Motor neuron (in vitro differentiated cells): ENCODE measurements around the gene UVSSA. TPM values are rescaled to one million over a fixed set of nuclear protein-coding genes. Genes with fewer than 3 reads are reported as not detected.
A peak's percentile ranks its signal among the peaks of the same experiment; 100 is the strongest.

Experiments used
- ATAC-seq, 8 experiments: fragments of 200-7000 bp; cut with Tn5 transposase; replicated peaks in 6 of 8; 2 replicates each; pipeline ENCODE4 v1.8.0; 2021; ENCODE audit warnings: mild to moderate bottlenecking in 8 of 8, moderate library complexity in 8 of 8
- H3K27ac ChIP-seq, 2 donors: fragments of 250-450 bp; sonication (Bioruptor Pico); 2 replicates each; pipeline ENCODE4 v1.9.0; 2021; ENCODE audit warnings: antibody characterized with exemption in 2 of 2, mild to moderate bottlenecking in 2 of 2, moderate library complexity in 1 of 2
- H3K4me1 ChIP-seq, 2 donors: fragments of 250-450 bp; sonication (Bioruptor Pico); replicated peaks in 1 of 2; 2 replicates each; pipeline ENCODE4 v1.6.1; 2021; ENCODE audit warnings: antibody characterized with exemption in 2 of 2, mild to moderate bottlenecking in 2 of 2, moderate library complexity in 1 of 2
- H3K4me3 ChIP-seq, 5 donors: fragments of 250-450 bp; sonication (Bioruptor Pico); 2 replicates each; pipeline ENCODE4 v1.9.0; 2021; ENCODE audit warnings: antibody characterized with exemption in 5 of 5, mild to moderate bottlenecking in 5 of 5, moderate library complexity in 4 of 5
- WGBS, 10 experiments: fragments of 450-650 bp; shearing (Covaris generic); methylation state at CpG; one replicate each; pipeline ENCODE4 v1.0.0; 2022; 5-methylcytosine and 5-hydroxymethylcytosine counted together
- in situ Hi-C, 9 experiments: fragments of 400-800 bp; cut with MboI; loops; one replicate each; pipeline ENCODE4 v1.15.0; 2021; ENCODE audit warnings: low sequenced_read_pairs in 9 of 9, low pct_unique_long_range_greater_than_20kb in 2 of 9; ENCODE audit not compliant: unreplicated experiment in 9 of 9
- total RNA-seq, 8 experiments: library from RNA; unstranded; fragments of 300-600 nt; gene quantifications; 2 replicates each; pipeline versions ENCODE4 v1.2.3 to v1.2.4, GENCODE V29; 2022

Gene UVSSA
- total RNA-seq, 8 experiments from 2014 or later: 4.9 to 41.9 (median 8.1) TPM

DNA sequence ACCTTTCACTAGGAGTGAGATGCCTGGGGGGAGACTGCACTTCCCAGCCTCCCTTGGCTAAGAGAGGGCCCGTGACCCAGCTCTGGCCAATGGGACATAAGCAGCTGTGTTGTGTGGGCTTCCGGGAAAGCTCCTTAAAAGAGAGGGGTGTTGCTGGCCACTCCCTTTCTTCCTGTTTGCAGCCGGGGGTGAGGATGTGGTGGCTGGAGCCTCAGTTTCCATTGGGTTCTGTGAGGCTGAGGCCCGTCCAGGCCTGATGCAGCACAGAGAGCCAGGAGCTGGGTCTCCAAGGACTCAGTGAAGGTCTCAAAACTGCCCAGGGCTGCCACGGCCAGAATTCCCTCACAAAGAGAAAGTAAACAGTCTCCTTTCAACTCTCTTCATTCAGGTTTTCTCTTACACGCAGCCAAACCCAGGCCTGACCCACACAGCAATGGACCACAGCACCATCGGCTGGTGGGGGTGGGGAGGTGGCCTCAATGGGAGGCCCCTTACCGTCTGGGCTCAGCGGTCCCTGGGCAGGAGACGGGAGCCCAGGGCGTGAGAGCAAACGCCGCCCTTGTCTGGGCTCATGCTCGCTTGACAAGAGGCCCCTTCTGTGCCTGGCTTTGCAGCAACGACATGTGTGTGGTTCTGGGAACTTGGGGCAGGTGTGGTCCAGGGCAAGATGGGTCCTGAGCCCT, 52.6 kb downstream of the UVSSA start:
- in situ Hi-C loops: no loop called here
- no peak overlapping the region for H3K27ac ChIP-seq
- WGBS, 10 experiments: 0 to 49% (median 48%) methylated on average over 1 to 4 of the region's 15 CpGs; no CpG with 5 or more reads in 5 of the 10 experiments
- no peaks in the 10 kb centered on the region for H3K4me1 ChIP-seq
- ATAC-seq: no peak
- no peak overlapping the region for H3K4me3 ChIP-seq

DNA sequence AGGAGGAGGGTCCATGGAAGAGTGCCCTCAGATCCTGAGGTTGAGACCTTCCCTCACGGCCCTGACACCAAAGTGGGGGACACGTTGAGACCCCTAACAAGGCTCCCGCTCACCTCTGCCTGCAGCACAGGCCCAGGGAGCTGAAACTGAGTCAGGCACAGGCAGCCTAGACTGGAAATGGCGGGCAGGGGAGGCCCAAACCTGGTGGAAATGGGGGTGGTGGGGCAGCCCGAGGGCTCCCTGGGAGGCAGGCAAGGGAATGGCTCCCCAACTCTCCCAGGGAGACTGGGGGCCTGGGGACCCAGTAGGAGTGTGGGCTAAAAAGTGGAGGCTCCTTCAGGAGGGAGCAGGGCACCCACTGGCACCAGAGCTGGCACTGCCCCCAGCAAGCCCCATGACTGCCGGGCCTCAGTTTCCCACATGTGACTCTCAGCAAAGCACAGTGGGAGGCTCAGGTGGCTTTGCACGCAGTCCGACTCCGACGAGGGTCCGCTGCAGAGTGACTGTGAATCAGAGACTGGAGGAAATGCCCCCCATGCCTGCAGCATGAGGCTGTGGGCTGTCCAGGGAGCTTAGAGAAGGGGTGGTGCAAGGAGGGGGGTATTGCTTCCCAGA, 53.3 kb downstream of the UVSSA start:
- in situ Hi-C loops: no loop called here
- H3K27ac ChIP-seq: no peak overlapping the region
- no peak overlapping the region for H3K4me3 ChIP-seq
- ATAC-seq: no peak
- no peaks in the 10 kb centered on the region for H3K4me1 ChIP-seq
- 50 to 88% (median 73%) methylated on average over 1 to 3 of the region's 11 CpGs; no CpG with 5 or more reads in 6 of the 10 experiments for WGBS, 10 experiments

DNA sequence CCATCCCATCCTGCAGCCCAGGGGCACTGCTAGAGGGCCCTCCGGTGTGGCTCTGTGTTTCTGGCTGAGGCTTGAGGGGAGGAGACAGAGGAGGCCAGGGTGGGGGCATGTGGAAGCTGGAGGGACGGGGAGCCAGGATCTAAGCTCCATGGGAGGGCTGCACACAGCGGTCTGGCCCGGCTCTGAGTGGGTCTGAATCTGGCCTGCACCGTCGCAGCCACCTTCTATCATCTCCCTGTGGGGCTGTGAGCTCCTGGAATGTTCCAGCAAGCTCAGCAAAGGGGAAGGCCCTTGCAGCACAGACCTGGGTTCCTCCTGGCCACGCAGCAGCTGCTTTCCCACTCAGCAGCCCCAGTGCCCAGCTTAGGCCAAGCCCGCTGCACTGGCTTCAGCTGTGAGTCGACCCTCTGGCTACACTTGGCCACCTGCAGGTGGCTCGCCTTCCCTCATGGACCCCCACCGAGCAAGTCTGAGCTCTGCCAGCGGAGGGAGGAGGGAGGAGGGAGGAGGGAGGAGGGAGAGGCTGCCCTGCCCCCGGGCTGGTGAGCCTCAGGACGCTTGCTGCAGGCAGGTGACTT, 53.9 kb downstream of the UVSSA start:
- Histone ChIP-seq H3K27ac (no peak overlapping the region), H3K4me3 (no peak overlapping the region), H3K4me1 (no peaks in the 10 kb centered on the region)
- peak in 1 of 8 experiments; percentile 19 for ATAC-seq
- in situ Hi-C loops: no loop called here
- no CpG with 5 or more reads among the region's 14 CpGs for WGBS, 10 experiments

DNA sequence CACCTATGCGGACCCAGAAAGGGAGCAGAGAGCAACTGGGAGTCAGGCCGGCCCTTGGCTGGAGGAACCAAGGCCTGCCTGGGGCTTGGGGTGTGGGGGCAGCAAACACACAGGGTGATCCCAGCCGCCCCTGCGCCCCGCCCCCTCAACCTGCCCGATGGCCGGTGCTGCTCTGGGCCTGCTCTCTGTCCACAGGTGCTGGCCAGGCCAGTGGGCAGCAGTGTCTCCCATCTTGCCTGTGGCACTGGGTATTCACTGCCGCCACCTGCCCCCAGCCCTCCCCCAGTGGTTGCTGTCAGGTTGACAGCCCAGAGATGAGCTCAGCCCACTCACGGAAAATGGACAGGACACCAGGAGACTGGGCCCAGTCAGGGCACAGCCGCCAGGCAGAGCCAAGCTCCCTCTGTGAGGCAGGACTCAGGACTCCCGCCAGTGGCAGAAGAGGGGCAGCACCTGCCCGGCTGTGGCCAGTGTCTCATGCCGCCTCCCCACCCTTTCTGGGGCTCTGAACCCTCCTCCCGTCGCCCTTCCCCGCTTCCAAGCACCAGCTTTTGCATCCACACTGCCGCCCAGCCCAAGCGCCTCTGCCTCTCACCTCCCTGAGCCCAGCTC, 54.5 kb downstream of the UVSSA start:
- Histone ChIP-seq H3K27ac (no peak overlapping the region), H3K4me1 (peaks cover 2% of the 10 kb centered on the region in 2 donors), H3K4me3 (no peak overlapping the region)
- ATAC-seq: peak in 2 of 8 experiments; percentile 5 to 11
- in situ Hi-C loops: no loop called here
- 70% methylated on average over 2 of the region's 18 CpGs; no CpG with 5 or more reads in 9 of the 10 experiments for WGBS, 10 experiments

DNA sequence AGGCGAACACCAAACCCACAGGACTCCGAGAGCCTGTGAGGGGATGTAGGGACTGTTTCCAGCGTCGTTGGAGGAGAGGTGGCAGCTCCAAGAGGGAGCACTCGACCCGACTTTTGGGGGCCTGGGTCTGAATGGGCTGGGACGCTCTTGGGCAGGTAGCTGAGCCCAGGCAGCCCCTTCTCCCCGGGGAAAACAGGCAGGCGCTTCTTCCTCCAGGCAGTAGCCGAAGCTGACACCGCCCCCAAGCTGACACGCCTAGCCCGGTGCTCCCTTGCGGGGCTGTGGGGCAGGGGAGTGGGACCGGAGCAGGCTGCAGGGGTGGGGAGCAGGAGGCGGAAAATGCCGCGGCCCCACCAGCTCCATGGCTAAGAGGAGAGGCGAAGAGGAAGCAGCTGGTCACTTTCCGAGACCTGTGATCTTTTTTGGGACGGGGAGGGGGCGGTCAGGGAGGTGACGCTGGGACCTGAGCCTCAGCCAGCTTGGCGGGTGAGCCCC, 55.1 kb downstream of the UVSSA start:
- no peak for ATAC-seq
- Histone ChIP-seq H3K27ac (no peak overlapping the region), H3K4me1 (peaks cover 4 to 5% of the 10 kb centered on the region in 2 donors), H3K4me3 (no peak overlapping the region)
- WGBS, 10 experiments: 0 to 10% methylated on average over 3 to 4 of the region's 24 CpGs; no CpG with 5 or more reads in 8 of the 10 experiments
- in situ Hi-C loops: no loop called here

DNA sequence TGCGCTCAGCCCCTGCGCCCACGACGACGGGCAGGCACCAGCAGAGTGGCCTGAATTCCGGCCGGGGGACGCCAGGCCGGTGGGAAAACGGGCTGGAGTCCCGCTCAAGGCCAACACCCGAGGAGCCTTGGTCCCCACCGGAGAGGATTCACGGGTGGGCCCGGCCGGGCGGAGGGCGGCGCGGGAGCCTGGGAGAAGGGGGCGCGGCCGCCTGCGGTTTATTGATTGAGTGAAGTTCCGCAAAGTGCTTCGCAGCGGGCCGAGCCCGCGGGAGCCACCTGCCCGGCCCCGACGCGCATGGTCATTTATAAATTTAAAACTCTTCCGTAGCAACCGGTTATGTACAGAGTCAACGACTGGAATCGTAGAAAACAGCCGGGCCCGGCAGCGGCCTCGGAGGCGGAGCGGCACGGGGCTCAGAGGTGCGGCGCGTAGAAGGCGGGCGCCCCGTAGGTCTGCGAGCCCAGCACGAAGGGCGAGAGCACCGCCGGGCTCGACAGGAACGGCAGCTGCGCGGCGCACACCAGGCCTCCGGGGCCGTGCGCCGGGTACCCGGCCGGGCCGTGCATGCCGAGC, 55.6 kb downstream of the UVSSA start:
- peaks cover 4 to 5% of the 10 kb centered on the region in 2 donors for H3K4me1 ChIP-seq
- H3K27ac ChIP-seq: no peak overlapping the region
- in situ Hi-C loops: no loop called here
- H3K4me3 ChIP-seq: no peak overlapping the region
- 6 to 7% methylated on average over 17 to 18 of the region's 69 CpGs; no CpG with 5 or more reads in 8 of the 10 experiments for WGBS, 10 experiments
- ATAC-seq: peak in 4 of 8 experiments; percentile 12 to 62 (median 18)

DNA sequence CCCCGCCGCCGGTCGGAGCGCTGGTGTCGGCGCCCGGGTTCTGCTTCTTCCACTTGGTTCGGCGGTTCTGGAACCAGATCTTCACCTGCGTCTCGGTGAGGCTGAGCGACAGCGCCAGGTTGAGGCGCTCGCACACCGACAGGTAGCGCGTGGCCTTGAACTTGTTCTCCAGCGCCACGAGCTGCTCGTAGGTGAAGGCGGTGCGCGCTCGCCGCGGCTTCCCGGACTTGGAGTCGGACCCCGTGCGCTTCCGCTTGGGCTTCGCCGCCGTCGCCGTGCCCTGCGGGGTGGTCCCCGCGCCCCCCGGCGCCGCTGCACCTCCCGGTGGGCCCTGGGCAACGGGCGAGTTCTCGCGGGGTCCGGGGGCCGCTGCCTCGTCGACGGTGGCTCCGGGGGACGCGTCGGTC, 56.2 kb downstream of the UVSSA start:
- H3K4me1 ChIP-seq: peaks cover 4 to 5% of the 10 kb centered on the region in 2 donors
- 0% methylated on average over 8 of the region's 58 CpGs; no CpG with 5 or more reads in 9 of the 10 experiments for WGBS, 10 experiments
- in situ Hi-C loops: no loop called here
- peak overlapping the region in 2 of 5 donors; percentile 14 to 24 for H3K4me3 ChIP-seq
- peak in 3 of 8 experiments; percentile 16 to 23 (median 16) for ATAC-seq
- H3K27ac ChIP-seq: no peak overlapping the region

DNA sequence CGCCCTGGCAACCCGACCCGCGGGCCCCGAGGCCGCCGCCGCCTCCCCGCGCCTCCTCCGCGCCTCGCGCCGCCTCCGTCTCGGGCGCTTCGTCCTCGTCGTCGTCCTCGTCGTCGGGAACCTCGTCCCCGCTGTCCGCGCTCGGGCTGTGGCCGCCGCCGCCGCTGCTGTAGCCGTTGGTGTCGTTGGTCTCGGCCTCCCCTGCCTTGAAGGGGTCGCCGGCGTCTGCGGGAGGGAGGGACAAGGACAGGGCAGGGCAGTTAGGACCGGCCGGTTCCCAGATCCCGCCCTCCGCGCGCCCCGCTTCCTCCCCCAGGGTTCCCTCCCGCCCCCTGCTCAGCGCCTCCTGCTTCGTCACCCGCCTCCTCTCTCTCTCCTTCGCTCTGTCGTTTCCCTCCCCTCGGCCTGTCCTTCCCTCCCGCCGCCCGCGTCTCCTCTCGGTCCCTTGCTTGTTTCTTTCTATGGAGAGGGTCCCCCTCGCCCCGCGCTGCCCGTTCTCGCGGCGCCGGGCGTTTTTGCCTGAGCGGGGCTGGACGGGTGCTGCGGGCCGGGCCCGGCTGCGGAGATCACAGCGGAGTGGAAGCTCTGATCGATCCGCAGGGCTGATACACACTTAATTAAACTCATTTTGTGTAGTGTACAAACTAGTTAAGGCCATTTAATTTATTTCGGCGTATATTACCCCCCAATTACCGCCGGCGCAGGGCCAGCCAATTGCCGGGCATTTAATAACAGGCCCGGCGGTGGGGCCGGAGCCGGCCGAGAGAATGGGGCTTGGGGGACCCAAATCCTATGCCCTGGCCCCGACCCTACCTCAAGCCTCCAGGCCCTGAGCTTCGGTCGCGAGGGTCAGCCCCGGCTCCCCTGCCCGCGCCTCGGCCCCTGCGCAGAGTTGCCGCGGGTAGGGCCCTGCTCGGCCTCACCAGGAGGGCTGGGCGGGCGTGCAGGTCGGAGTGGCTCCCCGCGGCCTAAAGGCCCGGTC, 56.9 kb downstream of the UVSSA start:
- WGBS, 10 experiments: no CpG with 5 or more reads among the region's 107 CpGs
- peak in 5 of 8 experiments; percentile 42 to 85 (median 77) for ATAC-seq
- Histone ChIP-seq H3K27ac (no peak overlapping the region), H3K4me3 (peak overlapping the region in 2 of 5 donors; percentile 14 to 24), H3K4me1 (peaks cover 4 to 5% of the 10 kb centered on the region in 2 donors)
- in situ Hi-C loops: no loop called here

DNA sequence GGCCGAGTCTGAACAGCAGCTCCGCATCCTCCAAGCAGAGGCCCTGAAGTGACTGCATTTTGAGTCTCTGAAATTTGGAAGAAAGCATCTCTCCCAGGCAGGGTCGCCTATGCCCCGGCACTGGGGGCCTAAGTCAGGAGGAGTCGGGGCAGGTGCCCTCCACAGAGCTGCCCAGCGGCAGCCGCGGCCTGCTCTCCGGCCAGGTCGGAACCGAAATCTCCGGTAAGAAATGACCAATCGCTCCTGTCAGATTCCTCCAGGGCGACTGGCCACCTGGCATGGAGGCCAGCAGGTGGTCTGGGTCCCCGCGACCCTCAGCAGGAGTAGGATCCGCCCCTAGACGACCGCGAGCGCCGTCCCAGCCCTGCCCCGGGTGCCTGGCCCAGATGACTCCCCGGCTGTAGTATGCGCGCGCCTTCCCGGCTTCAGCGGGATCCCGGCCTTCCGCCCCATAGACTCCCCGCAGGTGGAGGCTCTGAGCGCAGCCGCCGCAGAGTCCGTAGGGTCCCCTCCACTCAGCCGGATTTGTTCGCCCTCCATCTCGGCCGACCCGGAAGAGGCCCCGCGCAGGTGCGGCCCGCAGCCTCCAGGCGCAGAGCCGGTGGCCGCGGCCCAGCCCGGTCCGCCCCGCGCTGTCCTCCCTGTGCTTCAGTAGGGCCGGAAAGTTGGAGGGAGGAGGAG, 57.7 kb downstream of the UVSSA start:
- H3K4me1 ChIP-seq: peaks cover 4 to 5% of the 10 kb centered on the region in 2 donors
- in situ Hi-C loops: no loop called here
- WGBS, 10 experiments: 0 to 60% (median 1%) methylated on average over 1 to 9 of the region's 54 CpGs; no CpG with 5 or more reads in 2 of the 10 experiments
- ATAC-seq: no peak
- no peak overlapping the region for H3K27ac ChIP-seq
- no peak overlapping the region for H3K4me3 ChIP-seq

DNA sequence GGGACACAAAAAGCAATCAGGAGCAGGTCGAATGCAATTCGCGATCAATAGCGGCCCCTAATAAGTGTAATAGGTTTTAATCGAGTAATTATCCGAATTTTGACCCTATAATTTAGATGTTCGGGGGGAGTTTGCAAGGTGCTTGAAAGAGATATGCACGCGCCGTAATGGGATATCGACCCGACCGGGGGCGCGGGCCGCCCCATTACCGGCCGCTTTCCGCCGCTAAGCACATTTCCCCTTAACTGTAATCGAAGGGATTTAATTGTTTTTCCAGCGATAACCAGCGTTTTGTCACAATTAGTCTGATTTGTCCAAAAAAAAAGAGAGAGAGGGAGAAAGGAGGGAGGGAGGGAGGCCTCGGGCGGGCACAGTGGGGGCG, 58.2 kb downstream of the UVSSA start:
- no peak for ATAC-seq
- H3K27ac ChIP-seq: no peak overlapping the region
- in situ Hi-C loops: no loop called here
- H3K4me1 ChIP-seq: peaks cover 4 to 5% of the 10 kb centered on the region in 2 donors
- no peak overlapping the region for H3K4me3 ChIP-seq
- 5 to 15% (median 6%) methylated on average over 9 to 15 of the region's 26 CpGs; no CpG with 5 or more reads in 6 of the 10 experiments for WGBS, 10 experiments

DNA sequence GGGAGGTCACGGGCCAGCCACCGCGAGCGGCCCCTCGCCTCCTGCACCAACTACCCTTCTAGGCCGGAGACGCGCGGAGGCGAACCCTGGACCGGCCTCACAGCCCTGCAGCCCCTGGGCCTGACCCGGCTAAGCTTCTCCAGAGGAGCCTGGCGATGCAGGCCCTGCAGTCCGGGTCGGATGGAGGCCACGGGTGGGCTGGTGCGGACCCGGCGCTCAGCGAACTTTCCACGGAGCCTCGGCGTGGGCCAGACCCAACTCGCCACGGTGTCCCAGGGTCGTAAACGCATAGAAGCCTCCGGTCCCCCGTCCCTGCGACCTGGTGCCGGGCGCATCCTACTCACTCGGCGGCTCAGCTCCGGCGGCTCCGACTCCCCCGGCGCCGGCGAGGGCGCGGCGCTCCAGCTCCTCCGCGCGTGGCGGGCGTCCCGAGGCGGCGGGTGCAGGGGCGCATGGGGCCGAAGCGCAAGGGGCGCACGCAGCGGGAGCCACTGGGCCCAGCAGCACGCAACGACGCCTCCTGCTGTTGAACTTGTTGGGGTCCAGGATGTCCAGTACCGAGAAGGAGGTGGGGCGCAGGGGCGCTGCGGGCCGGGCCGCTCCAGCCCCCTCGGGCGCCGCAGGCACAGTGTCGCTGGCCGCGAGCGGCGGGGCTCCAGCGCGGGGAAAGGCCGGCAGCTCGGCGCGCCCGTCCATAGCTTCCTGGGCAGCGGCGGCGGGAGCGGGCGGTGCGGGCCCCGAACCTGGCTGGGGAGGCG, 58.8 kb downstream of the UVSSA start:
- H3K4me3 ChIP-seq: no peak overlapping the region

More for the DNA sequence above, 58.8 kb downstream of the UVSSA start:
- H3K4me1 ChIP-seq: peaks cover 4 to 5% of the 10 kb centered on the region in 2 donors
- no peak overlapping the region for H3K27ac ChIP-seq
- in situ Hi-C loops: no loop called here
- 2 to 13% (median 7%) methylated on average over 4 to 19 of the region's 90 CpGs; no CpG with 5 or more reads in 6 of the 10 experiments for WGBS, 10 experiments
- no peak for ATAC-seq
